GM19468 (cell line): ENCODE data around the gene AFF1.
A peak's percentile ranks its signal among the peaks of the same experiment; 100 is the strongest.

ENCODE experiments used
- ATAC-seq: cut with Tn5 transposase; IDR thresholded peaks from one replicate; pipeline ENCODE4 v1.9.1; 2021; ENCODE audit warnings: mild to moderate bottlenecking, moderate library complexity, moderate number of reproducible peaks; ENCODE audit not compliant: unreplicated experiment; ENCODE audit errors: extremely low read depth

AFF1 gene

GRCh38 chr4:86947501-86948120, 12.8 kb downstream of the AFF1 start:
- ATAC-seq = no peak

- ATAC-seq = peak; percentile 34
Measured at GRCh38 chr4:86948276-86948675, 13.5 kb downstream of the AFF1 start.

- no peak for ATAC-seq
Measured at GRCh38 chr4:86950831-86951525, 16.2 kb downstream of the AFF1 start.

GRCh38 chr4:86955888-86956451, 21.2 kb downstream of the AFF1 start:
- ATAC-seq = no peak

GRCh38 chr4:86957215-86957614, 22.4 kb downstream of the AFF1 start:
- peak; percentile 30 for ATAC-seq

GRCh38 chr4:86959588-86960500, 25.0 kb downstream of the AFF1 start:
- ATAC-seq = no peak

GRCh38 chr4:86960557-86960961, 25.7 kb downstream of the AFF1 start:
- no peak for ATAC-seq

GRCh38 chr4:86961116-86961515, 26.3 kb downstream of the AFF1 start:
- ATAC-seq = no peak

GRCh38 chr4:86961605-86962295, 26.9 kb downstream of the AFF1 start:
- peak; percentile 77 for ATAC-seq

GRCh38 chr4:86963697-86964096, 28.9 kb downstream of the AFF1 start:
- ATAC-seq = no peak

GRCh38 chr4:86965019-86965976, 30.5 kb downstream of the AFF1 start:
- peak; percentile 48 for ATAC-seq

GRCh38 chr4:86967073-86967472, 32.3 kb downstream of the AFF1 start:
- ATAC-seq = no peak

- no peak for ATAC-seq
Measured at GRCh38 chr4:86967798-86968197, 33.0 kb downstream of the AFF1 start.

- ATAC-seq = no peak
Measured at GRCh38 chr4:86968547-86968946, 33.7 kb downstream of the AFF1 start.

- ATAC-seq = no peak
Measured at GRCh38 chr4:86970447-86971354, 35.9 kb downstream of the AFF1 start.

- no peak for ATAC-seq
Measured at GRCh38 chr4:86971355-86971683, 36.5 kb downstream of the AFF1 start.

- no peak for ATAC-seq
Measured at GRCh38 chr4:86972997-86973396, 38.2 kb downstream of the AFF1 start.

GRCh38 chr4:86973668-86974067, 38.9 kb downstream of the AFF1 start:
- no peak for ATAC-seq
